Measurements from ENCODE around the gene SNRNP48. TPM values are rescaled to one million over a fixed set of nuclear protein-coding genes. Genes with fewer than 3 reads are reported as not detected.

SNRNP48 gene
- total and polyA plus RNA-seq, 10 of the 15 experiments (the other 5 are each of a cell fraction or from before 2014, with no cell fraction given): 3.2 to 14.4 (median 8.9) TPM

DNA sequence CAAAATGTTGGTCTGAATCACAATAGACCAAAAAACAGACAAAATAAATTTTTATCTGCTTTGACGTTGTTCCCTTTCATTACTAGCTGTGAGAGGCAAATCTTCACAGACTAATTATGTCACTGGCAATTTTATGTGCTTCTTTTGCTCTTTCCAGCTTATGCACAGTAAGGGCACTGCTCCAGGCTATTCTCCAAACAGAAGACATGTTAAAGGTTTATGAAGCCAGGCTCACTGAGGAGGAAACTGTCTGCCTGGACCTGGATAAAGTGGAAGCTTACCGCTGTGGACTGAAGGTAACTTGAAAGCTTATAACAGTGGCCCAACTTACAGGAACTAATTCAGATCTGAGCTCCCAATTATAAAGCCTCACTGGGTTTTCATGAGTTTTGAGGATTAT is 15.5 kb upstream of the SNRNP48 start:
- BruUV-seq (replicated peaks): no TSS peak
- intact Hi-C loops (cut with micrococcal nuclease; ENCODE audit: unreplicated experiment) (no loop called here), in situ Hi-C loops (cut with MboI) (no loop called here)
- TF ChIP-seq RB1 (IDR thresholded peaks at IDR 0.05; ENCODE audit: borderline replicate concordance) (no peak), NFIC (IDR thresholded peaks at IDR 0.05; ENCODE audit: low read depth, low read length) (no peak), PAX5 (IDR thresholded peaks at IDR 0.05; ENCODE audit: borderline replicate concordance, low read depth, low read length) (no peak), SREBF2 (IDR thresholded peaks at IDR 0.05; ENCODE audit: low read length) (no peak), ZBTB11 (CRISPR knock-in tag; IDR thresholded peaks at IDR 0.05) (no peak), IKZF2 (IDR thresholded peaks at IDR 0.05) (no peak), SREBF1 (IDR thresholded peaks at IDR 0.05; ENCODE audit: low read length) (no peak), RFX5 (IDR thresholded peaks at IDR 0.05; ENCODE audit: low read depth, low read length) (no peak)
- ChIA-PET CTCF (interaction anchor here (1.3 kb wide), 1 partner anchor 298 kb away, joined by 3 read pairs; no protein-coding TSS in a partner anchor), POLR2A (no interaction called here), RAD21 (ENCODE audit: unreplicated experiment) (no interaction called here), SMC1A (ENCODE audit: uncharacterized antibody, unreplicated experiment) (no interaction called here)
- Histone ChIP-seq H3K9me3 (replicated peaks; ENCODE audit: control insufficient read depth, insufficient read depth, low read length) (no peaks in the 10 kb centered on the region), H3K27ac (ENCODE audit: control insufficient read depth, insufficient read depth) (no peak overlapping the region), H3K4me1 (ENCODE audit: control insufficient read depth, insufficient read depth, low read length) (no peaks in the 10 kb centered on the region), H3K9ac (ENCODE audit: control insufficient read depth, insufficient read depth, low read length) (no peak overlapping the region), H2AFZ (ENCODE audit: control insufficient read depth, low read depth, low read length) (no peak overlapping the region), H3K79me2 (ENCODE audit: control insufficient read depth, insufficient read depth, low read length) (no peaks in the 10 kb centered on the region), H3K36me3 (ENCODE audit: control insufficient read depth in 2 of 2, insufficient read depth in 2 of 2, low read length in 1 of 2) (no peaks in the 10 kb centered on the region), H3K4me3 (no peak overlapping the region), H4K20me1 (ENCODE audit: control insufficient read depth, insufficient read depth) (no peaks in the 10 kb centered on the region), H3K27me3 (replicated peaks in 1 of 2; ENCODE audit: control insufficient read depth in 2 of 2, insufficient read depth in 2 of 2, low read length in 1 of 2) (peaks cover 0 to 3% of the 10 kb centered on the region in 2 experiments; a peak in 2 of 4 replicates), H3K4me2 (ENCODE audit: control insufficient read depth, insufficient read depth) (no peak overlapping the region)
- FAIRE-seq (no peak), DNase-seq (ENCODE audit: low read depth, low spot score) (no peak), ATAC-seq (no peak)
- 58% methylated on average over 2 of the region's 2 CpGs for WGBS (ENCODE audit: insufficient coverage, insufficient replicate concordance, low lambda C conversion rate, missing lambda C conversion rate)
